Measurements from ENCODE around the gene C17orf114.

GRCh38 chr17:4836221-4836620 is 34.1 kb upstream of the C17orf114 start:
- TF ChIP-seq CTCF (IDR thresholded peaks at IDR 0.05) (no peak), SIN3A (IDR thresholded peaks at IDR 0.05; ENCODE audit: borderline replicate concordance, insufficient read depth, low read depth, low read length) (no peak), REST (IDR thresholded peaks at IDR 0.05; ENCODE audit: insufficient read depth in 1 of 2, low read depth in 2 of 2, low read length in 1 of 2) (no peak), POLR2AphosphoS5 (IDR thresholded peaks at IDR 0.05; ENCODE audit: low read depth, low read length) (no peak)

Measured in Panc1 (cell line).